Globus pallidus (tissue), 1 donor: ENCODE data around the gene MBD6.
"Not testable (repeated sequence)": the region's sequence is repeated elsewhere in the genome, so short reads cannot be mapped to it uniquely, and the experiment has no call there.

ENCODE experiments used
- DNase-seq: peaks from one replicate; pipeline ENCODE4 v3.0.0-alpha.2; 2015; ENCODE audit warnings: low spot score

The MBD6 gene

GRCh38 chr12:57488402-57489156 is 34.0 kb upstream of the MBD6 start:
- DNase-seq = no peak

- DNase-seq = no peak
Observed at GRCh38 chr12:57489157-57489641, 33.4 kb upstream of the MBD6 start.

- no peak for DNase-seq
Observed at GRCh38 chr12:57490126-57490525, 32.5 kb upstream of the MBD6 start.

- no peak for DNase-seq
Observed at GRCh38 chr12:57491393-57492280, 31.0 kb upstream of the MBD6 start.

- DNase-seq = not testable (repeated sequence)
Observed at GRCh38 chr12:57495051-57495701, 27.4 kb upstream of the MBD6 start.

GRCh38 chr12:57496822-57497221 is 25.8 kb upstream of the MBD6 start:
- DNase-seq = no peak

- no peak for DNase-seq
Observed at GRCh38 chr12:57497223-57498131, 25.1 kb upstream of the MBD6 start.

- no peak for DNase-seq
Observed at GRCh38 chr12:57498132-57498502, 24.5 kb upstream of the MBD6 start.

GRCh38 chr12:57498571-57498970 is 24.1 kb upstream of the MBD6 start:
- no peak for DNase-seq

GRCh38 chr12:57500213-57500612 is 22.4 kb upstream of the MBD6 start:
- DNase-seq = no peak

GRCh38 chr12:57502311-57502969 is 20.2 kb upstream of the MBD6 start:
- DNase-seq = not testable (repeated sequence)

GRCh38 chr12:57506541-57506940 is 16.1 kb upstream of the MBD6 start:
- not testable (repeated sequence) for DNase-seq

- not testable (repeated sequence) for DNase-seq
Observed at GRCh38 chr12:57507796-57508195, 14.8 kb upstream of the MBD6 start.

- DNase-seq = no peak
Observed at GRCh38 chr12:57511161-57511560, 11.5 kb upstream of the MBD6 start.

GRCh38 chr12:57511588-57512325 is 10.9 kb upstream of the MBD6 start:
- no peak for DNase-seq

GRCh38 chr12:57512665-57513064 is 10.0 kb upstream of the MBD6 start:
- no peak for DNase-seq

GRCh38 chr12:57513266-57513665 is 9.4 kb upstream of the MBD6 start:
- no peak for DNase-seq

- DNase-seq = not testable (repeated sequence)
Observed at GRCh38 chr12:57513677-57514076, 8.9 kb upstream of the MBD6 start.

- DNase-seq = not testable (repeated sequence)
Observed at GRCh38 chr12:57514246-57514645, 8.4 kb upstream of the MBD6 start.
